ENCODE data around the gene BICRA.
"Not testable (repeated sequence)": the region's sequence is repeated elsewhere in the genome, so short reads cannot be mapped to it uniquely, and the experiment has no call there.

Gene BICRA

GRCh38 chr19:47719047-47719859, 110.3 kb downstream of the BICRA start:
- DNase-seq (ENCODE audit: extremely low read depth, low read depth) = peak; percentile 98
- TF ChIP-seq CTCF (IDR thresholded peaks at IDR 0.05; ENCODE audit: low read depth, low read length) = no peak

GRCh38 chr19:47720669-47721422, 111.9 kb downstream of the BICRA start:
- TF ChIP-seq CTCF (IDR thresholded peaks at IDR 0.05; ENCODE audit: low read depth, low read length) = no peak
- DNase-seq (ENCODE audit: extremely low read depth, low read depth) = no peak

- peak; percentile 83 for DNase-seq (ENCODE audit: extremely low read depth, low read depth)
- no peak for TF ChIP-seq CTCF (IDR thresholded peaks at IDR 0.05; ENCODE audit: low read depth, low read length)
These were observed 114.6 kb downstream of the BICRA start for GRCh38 chr19:47723581-47723940.

GRCh38 chr19:47725759-47726401, 116.9 kb downstream of the BICRA start:
- no peak for TF ChIP-seq CTCF (IDR thresholded peaks at IDR 0.05; ENCODE audit: low read depth, low read length)

GRCh38 chr19:47726467-47726866, 117.5 kb downstream of the BICRA start:
- no peak for TF ChIP-seq CTCF (IDR thresholded peaks at IDR 0.05; ENCODE audit: low read depth, low read length)
- DNase-seq (ENCODE audit: extremely low read depth, low read depth) = no peak

More at GRCh38 chr19:47725759-47726401, 116.9 kb downstream of the BICRA start:
- DNase-seq (ENCODE audit: extremely low read depth, low read depth) = no peak

- not testable (repeated sequence) for DNase-seq (ENCODE audit: extremely low read depth, low read depth)
These were observed 119.4 kb downstream of the BICRA start for GRCh38 chr19:47728295-47728694.

- TF ChIP-seq CTCF (IDR thresholded peaks at IDR 0.05; ENCODE audit: low read depth, low read length) = no peak
These were observed 120.5 kb downstream of the BICRA start for GRCh38 chr19:47729468-47729798.

More at GRCh38 chr19:47729468-47729798, 120.5 kb downstream of the BICRA start:
- peak; percentile 63 for DNase-seq (ENCODE audit: extremely low read depth, low read depth)

Measured in AG09319 (cell line).